SHP77 treated with DMSO at 0.1 percent for 48 hours (cell line): ENCODE results near the gene IFT81.

Experiments
- DNase-seq: peaks from one replicate; lab custom pipeline; 2025; lab: John Stamatoyannopoulos, UW

The IFT81 gene

DNA sequence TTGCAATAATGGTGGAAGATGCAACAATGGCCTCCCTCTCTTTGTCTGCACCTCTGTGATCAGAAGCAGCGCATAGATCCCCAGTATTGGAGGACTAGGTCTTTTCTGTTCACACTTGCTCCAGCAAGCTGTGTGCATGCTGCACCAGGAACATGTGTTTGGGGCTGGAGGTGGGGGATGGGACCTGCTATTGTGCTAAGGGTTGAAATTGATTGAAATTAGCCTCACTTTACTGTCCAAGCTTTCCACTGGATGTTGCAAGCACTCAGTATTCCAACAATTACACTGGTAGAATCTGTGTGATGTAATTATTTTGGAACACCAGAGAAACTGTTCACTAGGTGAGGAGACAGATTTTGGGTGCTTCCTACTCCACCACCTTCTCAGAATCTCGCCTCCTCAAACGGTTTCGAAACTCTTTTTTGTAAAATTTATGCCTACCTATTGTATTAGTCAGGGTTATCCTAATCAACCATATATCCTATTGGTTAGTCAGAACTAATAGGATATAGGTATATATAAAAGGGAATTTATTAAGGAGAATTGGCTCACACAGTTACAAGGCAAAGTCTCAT lies 35.6 kb downstream of the IFT81 start:
- no peak for DNase-seq

DNA sequence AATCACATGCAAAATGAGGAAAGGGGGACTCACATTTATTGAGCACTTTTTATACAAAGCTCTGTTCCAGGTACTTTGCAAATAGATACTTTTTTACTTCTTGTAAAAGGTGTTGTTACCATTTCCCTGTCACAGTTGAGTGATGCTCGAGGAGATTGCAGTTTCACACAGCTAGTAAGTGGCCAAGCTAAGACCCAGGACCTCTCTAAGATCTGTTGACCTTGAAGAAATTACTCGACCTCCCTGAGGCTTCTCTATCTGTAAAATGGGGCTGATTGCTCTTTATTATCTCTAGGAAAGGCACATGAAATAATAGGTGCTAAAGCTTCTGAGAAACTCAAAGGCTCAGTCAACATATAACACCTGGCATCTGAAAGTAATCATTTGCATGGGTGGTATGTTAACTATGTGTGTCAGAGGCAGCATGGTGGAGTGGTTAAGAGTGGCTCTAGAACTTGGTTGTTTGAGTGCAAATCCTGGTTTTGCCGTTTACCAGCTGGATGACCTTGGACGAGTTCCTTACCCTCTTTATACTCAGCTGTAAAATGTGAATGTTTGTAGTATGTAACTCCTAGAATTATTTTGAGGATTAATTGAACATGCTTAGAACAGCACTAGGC lies 41.5 kb downstream of the IFT81 start:
- no peak for DNase-seq

DNA sequence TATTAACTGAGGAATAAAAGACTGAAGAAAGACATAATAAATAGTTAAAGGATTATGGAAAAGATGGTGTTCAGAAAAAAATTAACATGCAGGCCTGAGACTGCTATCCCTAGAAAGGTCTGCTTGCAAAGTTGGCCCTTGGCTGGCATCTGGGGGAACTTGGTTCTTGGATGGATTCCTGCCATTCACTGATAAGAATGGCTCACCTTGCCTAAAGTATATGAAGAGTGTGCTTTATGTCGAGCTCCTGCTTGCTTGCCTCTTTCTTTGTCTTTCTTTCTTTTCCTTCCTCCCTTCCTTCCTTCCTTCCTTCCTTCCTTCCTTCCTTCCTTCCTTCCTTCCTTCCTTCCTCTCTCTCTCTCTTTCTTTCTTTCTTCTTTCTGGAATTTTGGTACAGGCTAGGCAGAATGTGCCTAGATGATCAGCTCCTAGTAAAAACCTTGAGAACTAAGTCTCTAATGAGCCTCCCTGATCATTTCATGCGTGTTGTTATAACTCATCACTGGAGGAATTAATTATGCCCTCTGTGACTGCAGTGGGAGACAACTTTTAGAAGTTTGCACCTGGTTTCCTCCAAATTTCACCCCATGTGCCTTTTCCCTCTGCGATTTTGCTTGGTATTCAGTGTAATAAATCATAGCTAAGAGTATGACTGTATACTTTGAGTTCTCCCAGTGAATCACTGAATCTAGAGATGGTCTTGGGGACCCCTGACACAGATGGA lies 44.7 kb downstream of the IFT81 start:
- DNase-seq, result no peak

DNA sequence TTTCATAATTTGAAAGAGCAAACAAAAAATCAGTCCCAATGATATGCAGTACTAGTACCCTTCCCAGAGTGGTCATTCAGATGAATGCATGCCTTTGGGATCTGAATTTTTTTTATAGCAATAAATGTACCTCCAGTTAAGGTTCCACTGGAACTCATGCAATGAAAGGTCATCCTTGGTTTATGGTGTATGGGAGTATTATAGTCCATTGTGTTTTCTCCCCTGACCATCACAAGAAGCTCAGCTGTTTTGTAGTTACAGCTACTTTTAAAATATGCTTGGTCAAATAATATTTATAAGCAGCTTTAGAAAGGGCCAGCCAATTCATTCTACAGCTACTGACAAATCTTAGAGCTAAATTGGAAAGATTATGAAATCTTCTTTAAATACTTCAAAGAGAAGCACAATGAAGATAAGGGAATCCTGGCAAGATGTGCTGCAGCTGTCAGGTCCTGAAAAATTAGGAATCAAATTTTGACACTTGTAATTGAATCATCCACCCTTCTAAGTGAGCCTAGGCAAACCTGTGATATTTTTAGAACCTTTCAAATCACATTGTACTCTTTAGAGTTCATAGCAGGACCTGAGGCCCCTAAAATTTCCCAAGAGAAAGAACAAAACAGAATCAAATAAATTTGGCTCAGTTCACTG lies 46.5 kb downstream of the IFT81 start:
- no peak for DNase-seq

DNA sequence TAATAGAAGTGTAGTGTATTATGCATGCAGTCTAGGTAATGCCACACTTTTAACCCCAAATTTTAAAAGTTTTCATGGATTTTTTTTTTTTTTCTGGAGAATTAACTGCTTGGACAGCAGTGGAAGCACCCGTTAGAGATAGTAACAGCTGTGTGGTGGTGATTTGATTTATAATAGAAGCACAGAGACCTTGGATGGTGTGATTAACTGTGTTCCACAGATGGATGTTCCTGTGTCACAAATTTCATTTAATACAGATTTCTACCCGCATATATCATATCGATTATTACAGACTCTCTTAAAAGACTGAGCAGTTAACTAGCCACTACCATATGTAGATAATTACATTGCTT lies 47.0 kb downstream of the IFT81 start:
- DNase-seq, result no peak

DNA sequence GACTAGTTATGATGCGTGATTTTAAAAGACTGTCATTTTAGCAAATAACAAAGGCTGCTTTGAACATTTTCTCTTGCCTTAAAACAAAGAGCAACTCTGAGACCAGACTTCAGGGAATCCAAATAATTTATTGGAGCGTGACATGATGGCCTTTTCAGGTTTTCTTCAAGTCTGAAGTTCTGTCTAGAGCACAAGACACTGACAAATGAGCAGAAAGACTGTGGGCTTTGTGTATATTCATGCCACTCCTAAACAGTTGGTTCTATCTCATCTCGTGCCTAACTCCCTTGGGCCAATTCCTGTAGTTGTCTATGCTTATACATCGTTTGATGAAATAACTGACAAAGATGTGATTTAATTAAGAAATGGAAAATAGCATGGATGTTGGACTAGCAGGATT lies 47.5 kb downstream of the IFT81 start:
- DNase-seq, result no peak

DNA sequence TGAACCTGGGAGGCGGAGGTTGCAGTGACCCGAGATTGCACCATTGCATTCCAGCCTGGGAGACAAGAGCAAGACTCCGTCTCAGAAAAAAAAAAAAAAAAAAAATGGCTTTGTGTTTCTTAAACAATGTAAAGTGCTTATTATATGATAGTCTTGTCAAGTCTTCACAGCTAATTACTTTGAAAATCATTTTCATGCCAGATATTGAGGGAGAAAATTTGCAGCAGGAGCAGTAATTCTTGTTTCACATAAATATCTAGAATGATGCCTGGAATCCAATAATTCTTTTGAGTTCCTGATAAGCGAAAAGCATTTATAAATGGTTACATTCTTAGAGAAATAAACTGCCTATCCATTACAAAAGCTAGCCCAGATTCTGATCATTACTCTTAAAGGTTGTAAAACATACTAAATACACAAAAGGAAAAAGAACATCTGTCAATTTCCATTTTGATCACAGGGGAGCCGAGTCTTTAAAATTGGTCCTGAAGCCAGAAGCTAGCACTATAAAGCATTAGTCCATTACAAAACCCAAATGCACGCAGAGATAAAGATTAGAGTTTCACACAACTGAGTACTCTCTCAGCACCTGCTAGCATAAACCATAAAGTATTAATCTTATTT lies 50.3 kb downstream of the IFT81 start:
- DNase-seq, result no peak

DNA sequence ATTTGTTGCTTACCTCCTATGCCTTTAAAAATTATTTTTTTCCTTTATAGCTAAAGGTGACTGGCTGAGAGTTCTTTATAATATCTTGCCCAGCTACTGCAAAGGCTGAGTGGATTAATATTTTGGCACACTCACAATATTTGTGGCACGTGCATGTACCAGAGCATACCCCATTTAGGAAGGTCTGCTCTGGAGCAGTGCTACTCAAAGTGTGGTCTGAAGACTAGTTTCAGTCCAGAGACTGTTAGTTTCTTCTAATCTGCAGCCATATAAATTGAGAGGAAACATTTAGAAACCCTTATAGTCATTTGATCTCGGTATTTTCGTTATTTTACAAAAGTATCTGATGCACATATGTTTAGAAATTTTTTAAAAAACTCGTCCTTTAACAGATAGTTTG lies 51.0 kb downstream of the IFT81 start:
- no peak for DNase-seq

DNA sequence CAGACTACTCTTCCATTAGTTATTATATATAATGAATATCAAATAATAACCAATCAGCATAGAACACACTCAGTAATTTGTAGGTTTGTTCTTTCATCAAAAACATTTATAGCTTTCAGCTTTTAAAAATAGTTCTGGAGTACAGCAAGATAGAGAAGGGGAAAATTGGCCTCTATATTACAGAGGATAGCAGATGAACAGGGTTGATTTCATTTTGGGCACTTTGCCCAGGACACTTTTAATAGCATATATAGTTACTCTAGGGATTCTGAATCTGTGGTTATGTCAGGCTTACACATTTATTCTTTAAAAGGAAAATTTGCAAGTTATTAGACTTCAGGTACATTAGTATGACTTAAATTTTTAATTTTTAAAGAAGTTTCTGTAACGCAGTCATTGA lies 52.6 kb downstream of the IFT81 start:
- DNase-seq, result no peak

DNA sequence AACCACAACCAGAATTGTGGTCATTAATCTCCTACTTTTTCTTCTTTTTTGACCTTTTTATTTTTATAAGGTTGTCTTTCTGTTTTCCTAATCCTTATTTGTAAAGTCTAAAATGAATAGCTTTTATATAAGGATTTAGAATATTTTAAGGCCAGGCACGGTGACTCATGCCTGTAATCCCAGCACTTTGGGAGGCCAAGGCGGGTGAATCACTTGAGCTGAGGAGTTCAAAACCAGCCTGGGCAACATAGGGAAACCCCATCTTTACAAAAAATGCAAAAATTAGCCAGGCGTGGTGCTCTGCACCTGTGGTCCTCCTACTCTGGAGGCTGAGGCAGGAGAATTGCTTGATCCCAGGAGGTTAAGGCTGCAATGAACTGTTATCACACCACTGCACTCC lies 55.1 kb downstream of the IFT81 start:
- no peak for DNase-seq

DNA sequence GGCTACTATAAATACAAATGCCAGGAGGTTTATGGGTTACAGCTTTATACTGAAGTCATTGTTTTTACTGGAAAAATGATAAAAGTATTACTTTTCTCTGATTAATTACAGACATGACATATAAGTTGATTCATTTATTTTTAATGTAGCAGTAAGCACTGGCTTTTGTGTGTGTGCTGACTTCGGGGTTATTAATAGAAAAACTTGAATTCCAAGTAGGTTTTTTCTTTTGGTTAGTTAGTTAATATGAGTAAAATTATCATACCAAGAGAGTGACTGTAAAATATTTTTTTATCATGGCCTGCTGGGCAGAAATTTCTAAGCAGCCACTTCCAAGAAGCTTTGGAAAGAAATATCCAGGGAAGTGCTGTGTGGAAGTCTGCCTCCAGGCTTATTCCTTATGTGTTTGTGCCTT lies 56.4 kb downstream of the IFT81 start:
- no peak for DNase-seq

DNA sequence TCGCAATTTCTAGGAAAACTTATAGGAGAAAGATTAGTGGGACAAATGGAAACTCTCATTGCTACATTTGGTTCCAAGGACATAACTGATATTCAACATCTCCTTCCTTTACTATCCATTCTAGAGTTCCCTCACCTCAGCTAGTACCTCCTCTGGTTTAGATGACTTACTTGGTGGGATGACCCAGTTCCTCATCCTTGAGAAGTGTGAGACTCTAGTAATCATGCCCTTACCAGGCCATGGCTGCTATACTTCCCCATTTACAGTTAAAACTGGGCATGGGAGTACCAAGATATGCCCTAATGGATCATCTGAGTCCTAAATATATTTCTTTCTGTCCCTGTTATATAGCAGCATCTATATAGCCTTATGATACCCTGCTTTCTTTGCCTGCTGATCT lies 58.1 kb downstream of the IFT81 start:
- no peak for DNase-seq

DNA sequence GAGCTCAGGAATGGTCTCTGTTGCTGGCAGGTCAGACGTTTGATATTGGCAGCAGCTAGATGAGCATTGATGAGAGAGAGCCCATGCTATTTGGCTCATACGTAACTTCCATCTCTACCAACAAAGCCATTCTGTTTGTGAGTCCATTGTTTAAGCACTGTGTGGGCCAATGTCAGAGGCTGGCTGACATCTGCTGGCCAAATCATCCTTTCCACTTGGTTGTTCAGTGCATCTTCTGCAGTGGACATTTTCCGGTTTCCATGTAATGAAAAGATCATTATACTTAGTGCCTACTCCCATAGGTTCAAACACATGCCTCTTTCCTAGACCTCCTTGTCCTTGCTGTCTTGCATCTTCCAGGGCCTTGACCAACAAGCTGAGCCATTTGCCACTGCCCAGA lies 59.2 kb downstream of the IFT81 start:
- DNase-seq, result no peak

DNA sequence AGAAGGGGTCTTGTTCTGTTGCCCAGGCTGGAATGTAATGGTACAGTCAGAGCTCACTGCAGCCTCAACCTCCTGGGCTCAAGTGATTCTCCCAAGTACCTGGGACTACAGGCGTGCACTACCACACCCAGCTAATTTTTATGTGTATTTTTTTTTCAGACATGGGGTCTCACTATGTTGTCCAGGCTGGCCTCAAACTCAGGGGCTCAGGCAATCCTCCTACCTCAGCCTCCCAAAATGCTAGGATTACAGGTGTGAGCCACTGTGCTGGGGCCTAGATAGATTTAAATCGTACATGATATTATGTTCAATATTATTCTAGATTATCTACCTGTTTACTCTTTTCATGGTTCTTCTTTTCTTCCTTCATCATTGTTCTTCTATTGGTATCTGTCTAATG lies 61.5 kb downstream of the IFT81 start:
- no peak for DNase-seq

DNA sequence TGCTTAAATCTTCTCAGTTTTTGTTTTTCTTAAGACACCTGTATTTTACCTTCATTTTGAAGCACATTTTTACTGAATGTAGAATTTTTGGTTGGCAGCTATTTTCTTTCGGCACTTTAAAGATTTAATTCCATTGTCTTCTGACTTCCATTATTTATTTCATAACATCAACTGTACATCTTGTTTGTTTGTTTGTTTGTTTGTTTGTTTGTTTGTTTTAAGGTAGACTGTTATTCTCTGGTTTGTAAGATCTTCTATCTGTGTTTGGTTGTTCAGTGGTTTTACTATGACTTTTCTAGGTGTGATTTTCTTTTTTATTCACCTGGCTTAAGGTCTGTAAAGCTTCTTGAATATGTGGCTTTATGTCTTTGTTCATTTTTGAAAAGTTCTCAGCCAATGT lies 61.9 kb downstream of the IFT81 start:
- DNase-seq, result no peak

DNA sequence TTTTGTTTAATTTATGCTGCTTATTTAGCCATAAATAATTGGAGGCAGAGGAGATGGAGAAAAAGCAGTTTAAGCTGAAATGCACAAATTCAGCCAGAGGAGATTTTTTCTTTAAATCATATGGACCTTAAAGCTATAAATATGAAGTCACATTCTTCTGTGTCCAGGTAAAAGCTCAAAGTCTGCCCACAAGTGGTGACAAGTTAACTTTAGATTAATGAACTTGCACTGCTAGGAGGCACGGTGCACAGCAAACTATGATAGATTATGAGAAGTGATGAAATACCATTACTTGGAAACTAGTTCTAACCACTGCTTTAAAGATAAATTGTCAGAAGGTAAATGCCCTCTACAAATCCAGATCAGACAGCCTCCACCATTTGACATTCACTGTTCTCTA lies 69.0 kb downstream of the IFT81 start:
- DNase-seq, result no peak

DNA sequence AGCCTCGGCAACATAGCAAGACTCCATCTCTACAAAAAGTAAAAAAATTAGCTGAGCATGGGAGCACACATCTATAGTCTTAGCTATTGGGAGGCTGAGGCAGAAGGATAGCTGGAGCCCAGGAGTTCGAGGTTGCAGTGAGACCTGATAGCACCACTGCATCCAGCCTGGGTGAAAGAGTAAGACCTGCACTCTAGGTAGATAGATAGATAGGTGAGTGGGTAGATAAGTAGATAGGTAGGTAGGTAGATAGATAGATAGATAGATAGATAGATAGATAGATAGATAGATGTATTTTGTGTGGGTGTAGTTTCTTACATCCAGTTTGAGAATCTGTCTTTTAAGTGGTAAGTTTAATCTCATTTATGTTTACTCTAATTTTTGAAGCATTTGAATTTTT lies 72.8 kb downstream of the IFT81 start:
- no peak for DNase-seq

DNA sequence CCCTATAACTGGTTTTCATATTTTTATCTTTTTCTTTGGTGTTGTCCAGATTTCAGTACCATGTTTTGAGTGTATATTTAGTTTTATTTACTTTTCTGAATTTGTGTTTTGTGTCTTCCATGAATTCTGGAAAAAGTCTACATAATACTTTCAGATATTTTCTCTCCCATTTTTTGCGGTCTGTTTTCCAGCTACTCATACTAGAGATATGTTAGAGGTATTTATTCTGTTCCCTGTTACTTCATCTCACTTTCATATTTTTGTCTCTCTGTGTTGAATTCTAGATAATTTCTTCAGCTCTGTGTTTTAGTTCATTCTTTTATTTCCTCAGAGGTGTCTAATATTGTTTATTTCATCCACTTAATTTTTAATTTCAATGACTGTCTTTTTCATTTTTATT lies 74.2 kb downstream of the IFT81 start:
- no peak for DNase-seq

DNA sequence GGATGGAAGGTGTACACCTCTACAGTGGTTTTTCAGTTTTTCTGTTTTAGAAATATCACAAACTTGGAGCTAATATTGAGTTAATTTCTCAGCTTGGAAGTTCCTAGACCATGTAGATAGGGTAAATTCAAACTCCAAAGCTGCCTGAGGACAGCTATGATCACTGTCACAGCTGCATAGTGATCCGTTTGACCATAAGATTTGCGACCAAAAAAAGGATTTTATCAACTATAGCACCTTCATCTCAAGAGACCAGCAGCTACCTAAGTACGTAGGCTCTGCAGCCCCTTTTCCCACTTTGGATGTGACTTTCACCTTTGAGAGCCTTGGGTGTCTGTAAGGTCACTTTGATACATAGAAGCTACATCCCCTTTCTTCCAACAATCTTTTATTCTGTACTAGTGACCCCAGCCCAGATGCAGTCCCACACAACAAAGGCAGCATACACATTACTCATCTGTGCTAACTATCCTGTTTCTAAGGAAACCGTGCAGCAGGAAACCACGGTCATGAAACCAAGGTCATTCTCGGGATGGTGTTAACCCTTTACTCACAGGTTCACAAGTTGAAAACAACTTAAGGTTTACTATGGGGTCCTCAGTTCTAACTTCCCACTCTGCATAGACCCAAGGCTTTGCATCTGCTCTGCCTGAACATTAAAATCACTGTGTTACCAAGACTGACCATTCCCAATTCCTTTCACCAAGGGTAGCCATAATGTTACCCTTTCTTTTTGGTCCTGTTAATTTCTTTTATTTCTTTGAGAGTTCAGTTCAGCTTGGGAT lies 75.4 kb downstream of the IFT81 start:
- DNase-seq, result no peak

DNA sequence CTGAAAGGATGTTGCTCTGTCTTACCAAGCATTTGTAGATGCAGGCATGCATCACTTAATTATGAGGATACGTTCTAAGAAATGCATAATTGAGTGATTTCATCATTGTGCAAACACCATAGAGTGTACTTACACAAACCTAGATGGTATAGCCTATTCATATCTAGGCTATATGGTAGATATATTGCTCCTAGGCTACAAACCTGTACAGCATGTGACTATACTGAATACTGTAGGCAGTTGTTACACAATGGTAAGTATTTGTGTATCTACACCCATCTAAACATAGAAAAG lies 75.9 kb downstream of the IFT81 start:
- DNase-seq, result no peak

DNA sequence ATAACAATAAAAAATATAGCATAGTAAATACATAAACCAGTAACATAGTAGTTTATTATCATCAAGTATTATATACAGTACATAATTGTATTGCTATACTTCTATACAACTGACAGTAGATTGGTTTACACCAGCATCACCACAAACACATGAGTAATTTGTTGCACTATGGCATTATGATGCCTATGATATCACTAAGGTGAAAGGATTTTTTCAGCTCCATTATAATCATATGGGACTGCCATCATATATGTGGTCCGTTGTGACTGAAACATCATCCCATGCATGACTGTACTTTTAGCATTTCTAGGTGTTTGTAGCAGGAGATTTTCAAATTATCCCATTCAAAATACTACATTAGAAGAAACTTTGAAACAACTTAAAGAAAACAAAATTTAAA lies 77.8 kb downstream of the IFT81 start:
- DNase-seq, result no peak

DNA sequence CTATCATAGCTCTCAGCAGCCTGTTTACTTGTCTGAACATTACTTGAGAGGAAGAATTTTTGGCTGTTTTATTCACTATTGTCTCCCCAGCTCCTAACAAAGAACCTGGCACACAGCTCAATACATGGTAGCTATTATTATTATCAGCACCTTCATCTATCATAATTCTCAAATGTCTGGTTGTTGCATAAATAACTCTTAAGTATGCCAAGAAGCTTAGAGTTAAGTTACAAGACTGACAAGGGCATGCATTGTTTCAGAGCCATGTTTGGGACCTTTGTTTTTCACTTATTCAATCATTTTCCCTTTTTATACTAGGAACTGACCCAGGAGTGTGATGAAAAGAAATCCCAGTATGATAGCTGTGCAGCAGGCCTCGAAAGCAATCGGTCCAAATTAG lies 79.4 kb downstream of the IFT81 start:
- DNase-seq, result no peak
